DOHH2 (cell line): Measurements from ENCODE around the gene CD40LG.

Source experiments
- H3F3A ChIP-seq: fragments of 200-600 bp; sonication (generic), shearing (Covaris generic); 2 replicates; pipeline ENCODE4 v1.6.0; 2016; ENCODE audit warnings: antibody characterized with exemption, mild to moderate bottlenecking; ENCODE audit not compliant: control insufficient read depth, insufficient read depth
- H3K27ac ChIP-seq: fragments of 200-600 bp; sonication (generic); 2 replicates; pipeline ENCODE4 v1.5.1; 2014; ENCODE audit warnings: low read depth, mild to moderate bottlenecking, low read length, moderate library complexity
- H3K27me3 ChIP-seq: fragments of 200-600 bp; sonication (generic); 2 replicates; pipeline ENCODE4 v1.6.1; 2014; ENCODE audit warnings: mild to moderate bottlenecking, low read length, mixed read lengths; ENCODE audit not compliant: control insufficient read depth
- H3K36me3 ChIP-seq: fragments of 200-600 bp; sonication (generic); 2 replicates; pipeline ENCODE4 v1.6.1; 2014; ENCODE audit warnings: mild to moderate bottlenecking, low read length, moderate library complexity, mixed read lengths; ENCODE audit not compliant: control insufficient read depth
- H3K4me1 ChIP-seq: fragments of 200-600 bp; sonication (generic); 2 replicates; pipeline ENCODE4 v1.6.1; 2014; ENCODE audit warnings: mild to moderate bottlenecking, low read length, mixed read lengths; ENCODE audit not compliant: control insufficient read depth
- H3K4me2 ChIP-seq: fragments of 200-600 bp; sonication (generic); 2 replicates; pipeline ENCODE4 v1.6.0; 2014; ENCODE audit warnings: mild to moderate bottlenecking, low read length, moderate library complexity
- H3K4me3 ChIP-seq: fragments of 200-600 bp; sonication (generic); 2 replicates; pipeline ENCODE4 v1.5.1; 2014; ENCODE audit warnings: mild to moderate bottlenecking, low read length, mixed read lengths
- H3K79me2 ChIP-seq: fragments of 200-600 bp; sonication (generic); 2 replicates; pipeline ENCODE4 v1.6.1; 2014; ENCODE audit warnings: mild to moderate bottlenecking, low read length, mixed read lengths; ENCODE audit not compliant: control insufficient read depth
- H3K9me2 ChIP-seq: fragments of 200-600 bp; sonication (generic); replicated peaks from 2 replicates; pipeline ENCODE4 v1.6.1; 2014; ENCODE audit warnings: mild to moderate bottlenecking, low read length, mixed read lengths; ENCODE audit not compliant: control insufficient read depth
- H3K9me3 ChIP-seq: fragments of 200-600 bp; sonication (generic); 2 replicates; pipeline ENCODE4 v1.6.1; 2014; ENCODE audit warnings: antibody characterized with exemption, low read length, mixed read lengths; ENCODE audit not compliant: control insufficient read depth, insufficient read depth
- H4K20me1 ChIP-seq: fragments of 200-600 bp; sonication (generic); 2 replicates; pipeline ENCODE4 v1.6.0; 2014; ENCODE audit warnings: low read depth, mild to moderate bottlenecking, antibody characterized with exemption, low read length, moderate library complexity; ENCODE audit not compliant: control insufficient read depth, insufficient read depth
- CTCF ChIP-seq: fragments of 200-600 bp; sonication (generic); IDR thresholded peaks from one replicate; pipeline ENCODE4 v1.5.1; 2014; ENCODE audit warnings: antibody characterized with exemption, mild to moderate bottlenecking, low read depth, low read length; ENCODE audit not compliant: poor library complexity, severe bottlenecking
- EZH2phosphoT487 ChIP-seq: fragments of 200-600 bp; sonication (generic); IDR thresholded peaks from 2 replicates; pipeline ENCODE4 v1.6.1; 2017; ENCODE audit warnings: borderline replicate concordance, mild to moderate bottlenecking, antibody characterized with exemption, low read length, moderate library complexity, mixed read lengths

Gene CD40LG

GRCh38 chrX:136652822-136653723 is 5.1 kb downstream of the CD40LG start:
- no peaks in the 10 kb centered on the region for H4K20me1 ChIP-seq
- no peaks in the 10 kb centered on the region for H3K36me3 ChIP-seq
- H3F3A ChIP-seq, result no peaks in the 10 kb centered on the region
- TF ChIP-seq EZH2phosphoT487, result no peak
- TF ChIP-seq CTCF, result no peak
- no peaks in the 10 kb centered on the region for H3K9me3 ChIP-seq
- H3K27me3 ChIP-seq, result no peaks in the 10 kb centered on the region
- no peaks in the 10 kb centered on the region for H3K79me2 ChIP-seq
- H3K4me3 ChIP-seq, result no peak overlapping the region
- no peak overlapping the region for H3K4me2 ChIP-seq
- peaks cover under 1% of the 10 kb centered on the region for H3K4me1 ChIP-seq
- H3K27ac ChIP-seq, result no peak overlapping the region
- H3K9me2 ChIP-seq, result no peaks in the 10 kb centered on the region

- Histone ChIP-seq H3K4me1 (peaks cover 10% of the 10 kb centered on the region), H3K4me3 (no peak overlapping the region), H3K9me3 (no peaks in the 10 kb centered on the region), H3K27me3 (no peaks in the 10 kb centered on the region), H3K79me2 (no peaks in the 10 kb centered on the region), H3K9me2 (no peaks in the 10 kb centered on the region), H3K36me3 (no peaks in the 10 kb centered on the region), H4K20me1 (no peaks in the 10 kb centered on the region), H3K27ac (no peak overlapping the region), H3F3A (no peaks in the 10 kb centered on the region), H3K4me2 (no peak overlapping the region)
- TF ChIP-seq EZH2phosphoT487 (no peak), CTCF (no peak)
Observed at GRCh38 chrX:136656361-136656964, 8.5 kb downstream of the CD40LG start.

GRCh38 chrX:136658151-136658550 is 10.2 kb downstream of the CD40LG start:
- H3K9me3 ChIP-seq, result no peaks in the 10 kb centered on the region
- no peak overlapping the region for H3K4me3 ChIP-seq

More at GRCh38 chrX:136658151-136658550, 10.2 kb downstream of the CD40LG start:
- Histone ChIP-seq H3K79me2 (no peaks in the 10 kb centered on the region), H4K20me1 (no peaks in the 10 kb centered on the region), H3K27ac (no peak overlapping the region), H3K27me3 (no peaks in the 10 kb centered on the region), H3K9me2 (no peaks in the 10 kb centered on the region), H3K4me2 (no peak overlapping the region), H3F3A (no peaks in the 10 kb centered on the region), H3K4me1 (peaks cover 10% of the 10 kb centered on the region), H3K36me3 (no peaks in the 10 kb centered on the region)
- no peak for TF ChIP-seq EZH2phosphoT487
- no peak for TF ChIP-seq CTCF
